Measurements from ENCODE around the gene OR2A12.
"Not testable (repeated sequence)": the region's sequence is repeated elsewhere in the genome, so short reads cannot be mapped to it uniquely, and the experiment has no call there.

OR2A12 gene

GRCh38 chr7:144085978-144086377 lies at the start of gene OR2A12:
Gene OR2A12, plus strand, starts transcription at chr7:144086278. Its CDS starts 8,830 bp downstream, at chr7:144095108.
- DNase-seq, result no peak

DNA sequence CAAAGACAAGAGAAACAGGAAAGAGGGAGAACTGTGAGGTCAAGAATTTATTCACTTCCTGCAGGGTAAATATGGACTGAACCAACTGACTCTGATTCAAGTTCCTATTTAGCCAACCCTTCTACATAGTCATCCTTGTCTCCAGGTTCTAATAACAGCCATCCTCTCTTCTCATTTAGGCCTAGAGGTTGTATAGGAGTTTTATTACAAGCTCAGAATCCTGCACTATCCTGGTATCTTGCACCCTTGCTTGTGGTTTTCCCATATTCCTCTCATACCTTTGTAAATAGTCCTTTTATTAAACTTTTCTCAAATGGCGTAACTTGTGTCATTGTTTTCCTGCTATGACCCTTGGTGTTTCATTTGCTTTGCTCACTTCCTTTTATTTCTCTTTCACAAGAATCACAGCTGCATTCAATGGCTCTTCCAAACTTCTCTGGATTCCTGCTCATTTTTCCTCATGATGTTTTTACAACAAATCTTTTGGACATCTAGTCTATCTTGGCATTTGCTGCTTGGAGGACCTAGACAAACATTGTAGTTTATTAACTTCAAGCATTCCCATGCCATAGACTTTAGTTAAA lies 49.7 kb upstream of the OR2A12 start:
- DNase-seq, result no peak

DNA sequence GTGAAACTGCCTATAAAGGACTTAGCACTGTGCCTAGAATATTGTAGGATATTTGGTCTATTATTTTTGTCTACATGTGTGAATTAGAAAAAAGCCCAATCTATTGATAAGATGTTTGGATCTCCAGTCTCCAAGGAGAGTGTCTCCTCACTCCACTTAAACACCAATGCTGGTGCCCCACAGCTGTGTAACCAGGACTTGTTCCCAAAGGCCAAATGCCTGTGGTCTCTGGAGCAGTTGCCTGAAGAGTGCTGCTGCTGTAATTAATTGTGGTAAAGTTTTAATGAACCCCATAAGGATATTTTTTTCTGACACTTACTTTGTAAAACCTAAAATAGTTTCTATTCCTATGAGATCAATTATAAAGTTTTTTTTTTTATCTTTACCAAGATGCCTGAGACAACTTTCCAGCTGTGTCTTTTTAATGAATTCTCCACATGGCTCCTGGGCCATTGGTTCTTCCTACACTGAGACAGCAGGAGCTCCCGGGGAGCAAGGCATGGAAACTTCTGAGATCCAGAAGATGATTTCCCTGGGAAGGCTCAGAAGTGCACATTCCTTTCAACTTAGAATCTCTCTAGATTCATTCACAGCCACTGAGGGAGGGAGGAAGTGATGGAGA lies 48.6 kb upstream of the OR2A12 start:
- DNase-seq, result no peak

DNA sequence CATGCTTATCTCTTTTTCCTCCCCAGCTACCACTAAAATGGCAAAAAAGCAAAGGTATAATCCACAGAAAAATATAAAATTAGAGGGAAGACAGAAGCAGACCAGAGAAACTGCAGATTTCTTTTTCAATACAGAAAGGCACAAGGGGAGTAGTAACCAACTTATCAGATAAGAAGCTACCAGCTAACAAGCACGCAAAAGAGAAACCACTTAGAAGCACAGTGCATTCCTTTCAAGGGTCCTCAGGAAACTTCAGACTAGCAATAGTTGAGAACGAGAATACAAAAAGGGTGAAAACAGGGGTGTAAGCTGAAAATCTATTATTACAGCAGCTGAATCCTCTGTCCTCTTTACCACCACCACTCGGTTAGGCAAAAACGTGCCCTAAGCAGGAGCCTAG lies 47.2 kb upstream of the OR2A12 start:
- no peak for DNase-seq

DNA sequence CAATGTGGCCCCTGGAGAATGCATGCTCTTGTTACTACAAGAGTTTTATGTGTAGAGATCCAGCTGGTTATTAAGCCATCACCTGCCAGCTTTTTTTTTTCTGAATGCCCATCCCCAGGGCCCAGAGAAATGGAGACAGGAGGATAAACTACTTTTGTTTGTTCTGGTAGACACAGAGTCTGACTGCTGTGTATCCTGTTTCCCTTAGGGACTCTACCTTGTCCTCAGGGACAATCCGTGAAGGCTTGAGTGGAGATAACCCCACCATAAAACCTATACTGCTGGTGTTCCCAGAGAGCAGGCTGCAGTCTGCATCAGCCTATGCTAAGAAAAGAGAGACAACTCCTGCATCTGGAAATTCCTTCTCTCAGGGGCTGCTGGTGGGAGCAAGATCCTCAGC lies 37.4 kb upstream of the OR2A12 start, which contains the start of gene OR2A5:
Gene OR2A5 (plus strand): TSS at position 301 of the 400 bp plus-strand sequence. CDS start 1,454 bp downstream, outside the sequence.
- no peak for DNase-seq

DNA sequence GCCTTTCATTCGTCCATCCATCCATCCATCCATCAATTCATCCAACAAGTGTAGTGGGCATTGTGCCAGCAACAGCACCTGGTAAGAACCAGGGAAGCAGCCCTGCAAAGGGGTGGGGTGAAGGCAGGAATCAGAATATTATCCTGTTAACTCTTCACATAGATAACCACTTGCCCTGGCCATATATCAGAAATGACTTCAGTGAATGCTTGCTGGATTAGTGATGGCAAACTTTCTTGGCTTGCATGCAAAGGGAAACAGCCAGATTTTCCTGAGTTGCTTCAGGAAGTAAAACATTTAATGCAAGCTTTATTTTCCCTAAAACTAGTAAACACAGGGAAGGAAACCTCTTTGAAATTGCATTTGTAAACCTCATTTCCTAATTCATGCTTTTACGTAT lies 36.6 kb upstream of the OR2A12 start:
- DNase-seq, result no peak

- DNase-seq, result no peak
Observed at GRCh38 chr7:144050093-144050492, 36.0 kb upstream of the OR2A12 start.

GRCh38 chr7:144050884-144051283 lies 35.2 kb upstream of the OR2A12 start:
- DNase-seq, result not testable (repeated sequence)

GRCh38 chr7:144057954-144058353 lies 28.1 kb upstream of the OR2A12 start:
- no peak for DNase-seq

DNA sequence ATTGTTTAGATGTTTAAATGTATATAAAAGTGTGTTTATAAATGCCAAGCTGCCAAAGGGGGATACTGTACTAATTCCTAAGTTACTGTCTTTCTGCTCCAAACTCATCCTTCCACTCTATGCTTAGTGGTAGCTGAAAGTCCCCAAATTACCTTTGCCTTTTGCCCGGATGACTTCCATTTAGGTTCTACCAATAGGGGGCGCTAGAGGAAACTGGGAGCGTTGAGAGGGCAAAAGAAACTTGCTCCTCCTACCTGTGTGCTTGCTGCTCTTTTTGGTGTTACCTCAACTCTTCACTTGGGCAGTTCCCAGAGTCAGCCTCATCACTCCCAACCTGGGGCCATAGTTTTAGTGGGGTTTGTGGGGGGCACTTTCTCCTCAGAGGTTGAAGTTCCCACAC lies 22.4 kb upstream of the OR2A12 start:
- no peak for DNase-seq

DNA sequence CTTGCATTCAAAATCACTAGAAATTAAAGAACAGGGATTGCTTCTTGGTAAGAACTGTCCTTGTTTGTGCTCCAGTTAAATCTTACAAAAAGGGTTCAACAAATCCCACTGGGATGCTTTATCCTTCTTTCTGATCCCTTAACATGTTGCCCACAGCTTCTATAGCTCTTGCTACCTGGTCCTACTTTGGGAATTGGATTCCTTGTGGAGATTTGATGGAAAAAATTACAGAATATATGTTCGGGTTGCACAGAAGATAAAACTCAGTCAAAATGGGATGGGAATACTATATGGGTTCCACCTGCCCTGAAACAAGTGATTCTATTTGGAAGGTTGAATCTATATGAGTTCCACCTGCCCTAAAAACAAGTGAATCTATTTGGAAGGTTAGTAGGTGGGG lies 16.6 kb upstream of the OR2A12 start, which contains the start of gene OR2A25:
Gene OR2A25 (plus strand): TSS at position 301 of the 400 bp plus-strand sequence. CDS start 4,409 bp downstream, outside the sequence.
- DNase-seq, result no peak

GRCh38 chr7:144069953-144070352 lies 16.1 kb upstream of the OR2A12 start:
- no peak for DNase-seq

DNA sequence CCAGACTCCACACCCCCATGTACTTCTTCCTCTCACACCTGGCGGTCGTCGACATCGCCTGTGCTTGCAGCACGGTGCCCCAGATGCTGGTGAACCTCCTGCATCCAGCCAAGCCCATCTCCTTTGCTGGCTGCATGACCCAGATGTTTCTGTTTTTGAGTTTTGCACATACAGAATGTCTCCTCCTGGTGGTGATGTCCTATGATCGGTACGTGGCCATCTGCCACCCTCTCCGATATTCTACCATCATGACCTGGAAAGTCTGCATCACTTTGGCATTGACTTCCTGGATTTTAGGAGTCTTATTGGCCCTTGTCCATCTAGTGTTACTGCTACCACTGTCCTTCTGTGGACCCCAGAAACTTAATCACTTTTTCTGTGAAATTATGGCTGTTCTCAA lies 11.7 kb upstream of the OR2A12 start:
- no peak for DNase-seq

DNA sequence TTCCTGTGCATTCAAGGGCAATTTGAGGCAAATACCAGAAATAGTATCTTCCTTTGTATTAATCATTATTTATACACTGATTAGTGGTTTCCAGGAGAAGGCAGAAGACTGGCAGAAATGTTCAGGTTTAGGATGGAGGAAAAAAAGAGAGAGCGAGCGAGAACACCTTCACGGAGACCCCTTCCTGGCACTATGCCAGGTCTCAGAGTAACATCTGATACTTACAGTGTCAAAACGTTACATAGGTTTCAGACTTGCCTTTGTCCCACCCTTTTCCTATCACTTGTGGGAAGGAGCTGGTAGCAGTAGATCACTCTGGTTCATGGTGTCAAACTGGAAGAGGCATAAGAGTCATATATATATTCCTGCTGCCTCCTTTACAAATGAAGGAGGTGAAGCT lies 652 bp downstream of the OR2A12 start:
- no peak for DNase-seq

DNA sequence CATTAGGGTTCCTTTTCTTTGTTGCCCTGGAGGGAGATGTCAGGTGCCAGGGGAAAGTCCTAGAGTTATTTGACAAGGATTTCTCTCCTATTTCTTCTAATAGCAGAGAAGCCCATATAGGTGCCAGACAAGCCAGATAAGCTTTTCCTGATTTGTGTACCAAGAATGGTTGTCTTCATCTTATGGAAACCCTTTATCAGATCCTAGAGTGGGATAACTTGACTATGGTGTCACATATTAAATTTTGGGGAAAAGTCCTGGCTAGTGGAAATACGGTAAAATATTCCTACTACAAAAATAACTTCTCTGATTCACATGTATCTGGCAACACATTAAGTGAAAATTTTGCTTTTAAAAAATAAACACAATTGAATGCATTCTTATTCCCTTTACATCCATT lies 1.2 kb downstream of the OR2A12 start:
- no peak for DNase-seq

DNA sequence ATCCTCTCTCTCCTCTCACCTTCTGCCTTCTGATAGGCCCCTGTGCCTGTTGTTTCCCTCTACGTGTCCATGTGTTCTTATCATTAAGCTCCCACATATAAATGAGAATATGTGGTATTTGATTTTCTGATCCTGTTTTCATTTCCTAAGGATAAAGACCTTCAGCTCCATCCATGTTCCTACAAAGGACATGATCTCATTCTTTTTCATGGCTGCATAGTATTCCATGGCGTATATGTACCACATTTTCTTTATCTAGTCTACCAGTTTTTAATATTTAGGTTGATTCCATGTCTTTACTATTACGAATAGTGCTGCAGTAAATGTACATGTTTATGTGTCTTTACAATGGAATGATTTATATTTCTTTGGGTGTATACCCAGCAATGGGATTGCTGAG lies 4.6 kb downstream of the OR2A12 start:
- no peak for DNase-seq

DNA sequence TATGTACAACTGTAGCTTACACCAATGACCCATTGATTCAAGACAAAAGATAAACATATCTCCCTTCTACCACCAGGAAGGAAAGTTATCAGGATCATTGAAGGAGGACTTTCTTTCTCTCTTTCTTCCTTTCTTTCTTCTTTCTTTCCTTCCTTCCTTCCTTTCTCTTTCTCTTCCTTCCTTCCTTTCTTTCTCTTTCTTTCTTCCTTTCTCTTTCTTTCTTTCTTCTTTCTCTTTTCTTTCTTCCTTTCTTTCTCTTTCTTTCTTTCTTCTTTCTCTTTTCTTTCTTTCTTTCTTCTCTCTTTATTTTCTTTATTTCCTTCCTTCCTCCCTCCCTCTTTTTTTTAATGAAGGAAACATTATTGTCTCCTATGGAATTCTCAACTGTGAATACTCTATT lies 12.7 kb downstream of the OR2A12 start:
- no peak for DNase-seq

GRCh38 chr7:144100607-144101006 lies 14.5 kb downstream of the OR2A12 start:
- no peak for DNase-seq

- no peak for DNase-seq
Observed at GRCh38 chr7:144102041-144102440, 16.0 kb downstream of the OR2A12 start.

DNA sequence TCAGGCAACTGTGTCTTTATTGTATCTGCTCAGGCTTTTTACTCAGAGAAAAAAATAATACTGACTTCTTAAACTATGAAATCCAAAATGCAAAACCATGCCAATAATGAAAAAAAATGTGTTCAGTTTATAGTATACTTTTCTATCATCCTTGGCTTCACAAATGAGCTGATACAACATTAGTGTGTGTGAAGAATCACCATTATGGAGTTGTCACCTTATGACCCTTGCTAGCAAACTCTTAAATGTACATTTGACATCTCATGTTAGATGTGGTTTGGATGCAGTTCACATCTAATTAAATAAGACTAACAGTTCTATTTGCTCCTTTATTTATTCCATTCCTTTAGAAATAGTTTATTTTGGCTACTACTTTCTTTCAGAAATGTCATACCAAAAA lies 19.1 kb downstream of the OR2A12 start:
- DNase-seq, result no peak

DNA sequence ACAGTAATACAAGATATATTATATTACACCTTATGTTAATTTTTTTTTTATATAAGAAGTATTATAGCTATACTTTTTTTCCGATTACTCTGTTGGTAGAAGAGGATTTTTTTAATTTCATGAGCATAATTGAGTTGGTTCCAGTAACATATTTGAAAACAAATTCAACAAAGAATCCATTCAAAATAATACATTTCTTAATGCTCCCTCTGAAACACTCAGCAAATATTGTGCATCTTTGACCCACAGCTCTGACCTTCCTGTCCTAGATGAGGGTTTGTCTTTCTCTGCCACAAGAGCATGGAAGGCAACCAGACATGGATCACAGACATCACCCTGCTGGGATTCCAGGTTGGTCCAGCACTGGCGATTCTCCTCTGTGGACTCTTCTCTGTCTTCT lies 23.2 kb downstream of the OR2A12 start, which contains the start of gene OR2A2:
Gene OR2A2 (plus strand): TSS at position 301 of the 400 bp plus-strand sequence. CDS start 0 bp downstream, at position 301.
- DNase-seq, result no peak

GRCh38 chr7:144110272-144110671 lies 24.2 kb downstream of the OR2A12 start:
- DNase-seq, result no peak

DNA sequence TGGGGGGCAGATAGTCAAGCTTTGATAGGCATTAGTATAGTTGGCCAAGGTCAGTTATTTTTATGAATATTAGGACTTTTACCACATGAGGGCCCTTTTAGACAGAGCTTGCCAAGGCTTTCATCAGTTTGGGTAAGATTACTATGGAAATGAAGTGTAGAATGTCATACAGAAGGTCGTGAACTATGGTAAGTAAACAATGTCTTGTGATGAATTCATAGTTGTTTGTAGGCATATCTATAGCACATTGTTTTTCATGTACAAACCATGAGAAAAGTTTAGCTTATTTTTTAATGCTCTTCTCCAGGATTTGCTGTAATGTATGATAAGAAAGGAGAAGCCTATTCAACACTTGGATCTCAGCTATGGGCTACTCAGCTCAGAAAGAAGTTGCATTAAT lies 27.6 kb downstream of the OR2A12 start:
- DNase-seq, result no peak

- DNase-seq, result no peak
Observed at GRCh38 chr7:144118341-144118740, 32.3 kb downstream of the OR2A12 start.

DNA sequence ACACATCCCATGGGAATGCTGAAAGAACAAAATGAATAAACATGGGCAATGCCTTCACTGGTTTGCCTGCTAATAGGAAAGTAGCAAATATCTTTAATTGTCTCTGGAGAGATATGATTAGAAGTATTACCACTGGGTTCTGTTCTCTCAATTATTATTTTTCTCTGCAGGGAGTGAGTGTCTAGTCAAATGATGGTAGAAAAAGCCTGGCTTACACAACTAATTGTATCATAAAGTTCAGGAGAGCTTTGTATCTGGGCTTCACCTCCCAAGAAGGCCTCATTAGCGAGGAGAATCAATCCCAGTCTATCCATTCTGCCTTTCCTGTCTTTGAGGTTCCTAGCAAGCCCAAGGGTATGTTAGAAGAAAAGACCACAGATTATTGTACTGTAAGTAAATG lies 36.8 kb downstream of the OR2A12 start, which contains the start of gene OR2A14:
Gene OR2A14 (plus strand): TSS at position 301 of the 400 bp plus-strand sequence. CDS start 5,937 bp downstream, outside the sequence.
- no peak for DNase-seq

Data from NCI-H2107 (cell line).